ENCODE measurements around the gene TMEM161A. TPM values are rescaled to one million over a fixed set of nuclear protein-coding genes. Genes with fewer than 3 reads are reported as not detected.

TMEM161A gene
- total and polyA plus RNA-seq, 8 donors: 10.5 to 35.6 (median 12.2) TPM

- no peak for FAIRE-seq
- TF ChIP-seq, protein P1, sequence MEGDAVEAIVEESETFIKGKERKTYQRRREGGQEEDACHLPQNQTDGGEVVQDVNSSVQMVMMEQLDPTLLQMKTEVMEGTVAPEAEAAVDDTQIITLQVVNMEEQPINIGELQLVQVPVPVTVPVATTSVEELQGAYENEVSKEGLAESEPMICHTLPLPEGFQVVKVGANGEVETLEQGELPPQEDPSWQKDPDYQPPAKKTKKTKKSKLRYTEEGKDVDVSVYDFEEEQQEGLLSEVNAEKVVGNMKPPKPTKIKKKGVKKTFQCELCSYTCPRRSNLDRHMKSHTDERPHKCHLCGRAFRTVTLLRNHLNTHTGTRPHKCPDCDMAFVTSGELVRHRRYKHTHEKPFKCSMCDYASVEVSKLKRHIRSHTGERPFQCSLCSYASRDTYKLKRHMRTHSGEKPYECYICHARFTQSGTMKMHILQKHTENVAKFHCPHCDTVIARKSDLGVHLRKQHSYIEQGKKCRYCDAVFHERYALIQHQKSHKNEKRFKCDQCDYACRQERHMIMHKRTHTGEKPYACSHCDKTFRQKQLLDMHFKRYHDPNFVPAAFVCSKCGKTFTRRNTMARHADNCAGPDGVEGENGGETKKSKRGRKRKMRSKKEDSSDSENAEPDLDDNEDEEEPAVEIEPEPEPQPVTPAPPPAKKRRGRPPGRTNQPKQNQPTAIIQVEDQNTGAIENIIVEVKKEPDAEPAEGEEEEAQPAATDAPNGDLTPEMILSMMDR (IDR thresholded peaks at IDR 0.05): no peak
- intact Hi-C loops (cut with DNase I): no loop called here
- ATAC-seq: peak in 2 of 4 donors; percentile 32 to 45
- H3K36me3 ChIP-seq: no peaks in the 10 kb centered on the region
- 84 to 86% methylated on average over 18 of the region's 18 CpGs for WGBS, 2 donors
- H3K27ac ChIP-seq: no peak overlapping the region
- DNase-seq: no peak
- no peaks in the 10 kb centered on the region for H3K9me3 ChIP-seq
- H3K27me3 ChIP-seq: no peaks in the 10 kb centered on the region
- H3K4me1 ChIP-seq: no peaks in the 10 kb centered on the region
- H3K4me3 ChIP-seq: no peak overlapping the region
These were observed 39.3 kb downstream of the TMEM161A start for GRCh38 chr19:19098703-19099632.

DNA sequence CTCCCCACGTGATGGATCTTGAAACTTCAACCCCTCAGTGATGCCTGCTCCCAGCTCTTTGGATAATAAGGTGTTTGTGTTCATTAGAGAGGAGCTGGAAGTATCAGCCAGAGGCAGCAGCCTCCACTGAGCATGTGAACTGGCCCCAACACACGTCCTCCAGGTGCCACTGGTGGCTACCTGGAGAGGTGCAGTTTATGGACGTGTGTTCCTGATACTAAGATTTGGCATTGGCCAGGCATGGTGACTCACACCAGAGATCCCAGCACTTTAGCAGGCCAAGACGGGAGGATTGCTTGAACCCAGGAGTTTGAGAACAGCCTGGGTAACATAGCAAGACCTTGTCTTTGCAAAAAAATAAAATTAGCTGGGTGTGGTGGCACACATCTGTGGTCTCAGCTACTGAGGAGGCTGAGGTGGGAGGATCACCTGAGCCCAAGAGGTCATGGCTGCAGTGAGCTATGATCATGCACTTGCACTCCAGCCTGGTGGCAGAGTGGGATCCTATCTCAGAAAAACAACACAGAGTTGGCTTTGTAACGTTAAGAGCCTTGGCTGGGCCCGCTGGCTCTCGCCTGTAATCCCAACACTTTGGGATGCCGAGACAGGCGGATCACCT lies 40.1 kb downstream of the TMEM161A start:
- H3K27ac ChIP-seq: no peak overlapping the region
- no peak for DNase-seq
- no peak for ATAC-seq
- H3K9me3 ChIP-seq: no peaks in the 10 kb centered on the region
- intact Hi-C loops (cut with DNase I): no loop called here
- no peak overlapping the region for H3K4me3 ChIP-seq
- H3K27me3 ChIP-seq: no peaks in the 10 kb centered on the region
- no peak for FAIRE-seq
- WGBS, 2 donors: 83 to 86% methylated on average over 9 of the region's 9 CpGs
- no peaks in the 10 kb centered on the region for H3K4me1 ChIP-seq
- TF ChIP-seq, protein P1 (IDR thresholded peaks at IDR 0.05): no peak
- H3K36me3 ChIP-seq: no peaks in the 10 kb centered on the region

DNA sequence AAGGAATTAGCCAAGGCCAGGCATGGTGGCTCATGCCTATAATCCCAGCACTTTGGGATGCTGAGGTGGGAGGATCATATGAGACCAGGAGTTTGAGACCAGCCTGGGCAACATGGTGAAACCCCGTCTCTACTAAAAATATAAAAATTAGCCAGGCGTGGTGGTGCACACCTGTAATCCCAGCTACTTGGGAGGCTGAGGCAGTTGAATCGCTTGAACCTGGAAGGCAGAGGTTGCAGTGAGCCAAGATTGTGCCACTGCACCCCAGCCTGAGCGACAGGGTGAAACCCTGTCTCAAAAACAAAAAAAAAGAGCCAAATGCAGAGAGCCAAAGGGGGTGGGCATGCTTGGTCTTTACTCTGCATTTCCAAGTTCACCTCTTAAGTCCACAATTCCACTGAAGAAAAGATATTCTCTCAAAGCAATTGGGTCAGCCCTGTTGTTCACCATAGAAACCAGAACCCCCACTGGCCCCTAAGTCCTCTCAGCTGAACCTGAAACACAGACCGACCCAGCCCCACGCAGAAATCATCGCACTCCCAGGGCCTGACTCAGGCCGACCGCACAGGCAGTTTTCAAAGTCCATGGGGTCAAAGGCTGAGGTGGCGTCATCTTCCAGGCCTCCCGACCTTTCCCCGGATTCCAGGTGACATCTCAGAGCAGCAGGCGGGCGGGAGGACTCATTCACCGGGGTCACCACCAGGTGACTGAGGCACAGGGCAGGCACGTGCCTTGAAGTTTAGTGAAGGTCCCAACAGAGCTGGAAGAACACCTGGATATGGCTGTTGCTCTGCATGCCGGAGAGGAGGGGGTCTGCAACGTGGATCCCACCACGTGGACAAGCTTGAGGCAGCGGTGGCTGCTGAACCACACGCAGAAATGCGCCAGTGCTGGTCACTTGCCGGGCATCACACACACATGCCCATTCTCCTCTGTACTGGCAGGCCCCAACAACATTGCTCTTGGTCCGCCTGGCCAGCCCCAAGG lies 41.3 kb downstream of the TMEM161A start:
- ATAC-seq: no peak

DNA sequence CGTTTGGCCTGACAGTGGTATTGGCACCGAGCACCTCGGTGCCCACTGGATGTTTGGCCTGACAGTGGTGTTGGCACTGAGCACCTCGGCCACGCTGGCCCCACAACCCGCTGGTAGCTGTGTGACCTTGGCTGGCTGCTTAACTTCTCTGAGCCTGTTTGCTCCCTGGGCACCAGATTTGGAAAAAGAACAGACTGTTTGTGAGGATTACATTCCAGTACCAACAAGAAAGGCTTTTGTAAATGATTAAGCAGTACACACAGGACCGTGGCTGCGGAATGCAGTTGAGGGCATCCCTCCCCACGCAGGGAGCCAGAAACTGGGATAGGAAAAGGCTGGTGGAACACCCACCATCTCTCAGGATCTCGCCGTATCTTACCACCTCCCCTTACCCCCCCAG lies 42.6 kb downstream of the TMEM161A start:
- FAIRE-seq (no peak), ATAC-seq (no peak), DNase-seq (no peak)
- Histone ChIP-seq H3K36me3 (no peaks in the 10 kb centered on the region), H3K27me3 (no peaks in the 10 kb centered on the region), H3K4me1 (no peaks in the 10 kb centered on the region), H3K4me3 (no peak overlapping the region), H3K9me3 (no peaks in the 10 kb centered on the region), H3K27ac (no peak overlapping the region)
- intact Hi-C loops (cut with DNase I): no loop called here
- WGBS, 2 donors: 42 to 48% methylated on average over 11 of the region's 11 CpGs
- TF ChIP-seq, protein P1 (IDR thresholded peaks at IDR 0.05): no peak

More for the DNA sequence above, 41.3 kb downstream of the TMEM161A start:
- H3K9me3 ChIP-seq: no peaks in the 10 kb centered on the region
- H3K27ac ChIP-seq: no peak overlapping the region
- 90 to 95% methylated on average over 24 of the region's 24 CpGs for WGBS, 2 donors
- no peaks in the 10 kb centered on the region for H3K36me3 ChIP-seq
- H3K4me1 ChIP-seq: no peaks in the 10 kb centered on the region
- FAIRE-seq: no peak
- no peak for DNase-seq
- H3K27me3 ChIP-seq: no peaks in the 10 kb centered on the region
- TF ChIP-seq, protein P1 (IDR thresholded peaks at IDR 0.05): no peak
- intact Hi-C loops (cut with DNase I): no loop called here
- no peak overlapping the region for H3K4me3 ChIP-seq
